B cell (primary cell): Measurements from ENCODE around the gene AUTS2. TPM values are rescaled to one million over a fixed set of nuclear protein-coding genes. Genes with fewer than 3 reads are reported as not detected.

Source experiments
- ATAC-seq: fragments of 200-7000 bp; cut with Tn5 transposase; one replicate; pipeline ENCODE4 v1.10.0; 2021; ENCODE audit warnings: low read depth, mild to moderate bottlenecking, moderate number of reproducible peaks, moderate library complexity
- CTCF ChIA-PET: fragments of 350-600 bp; sonication (Branson Sonifier 250); formaldehyde crosslinking; loops from one replicate; lab custom pipeline; 2021; ENCODE audit warnings: antibody characterized with exemption, inconsistent platforms; lab: Charles Lee
- POLR2A ChIA-PET: fragments of 350-600 bp; sonication (Branson Sonifier 250); formaldehyde crosslinking; loops from one replicate; lab custom pipeline; 2021; ENCODE audit warnings: antibody characterized with exemption; lab: Charles Lee
- DNase-seq: peaks from one replicate; pipeline ENCODE4 v3.0.0; 2013
- H2AFZ ChIP-seq: 2 replicates; pipeline ENCODE4 v1.6.1; 2012; ENCODE audit warnings: mild to moderate bottlenecking, low read depth, low read length; ENCODE audit not compliant: insufficient read depth, poor library complexity, severe bottlenecking
- H3K27ac ChIP-seq, 2 donors: 1 replicate in 1 of 2; 2 replicates in 1 of 2; pipeline ENCODE4 v1.5.1; 2012 to 2013; ENCODE audit warnings: low read length in 2 of 2, mild to moderate bottlenecking in 2 of 2, moderate library complexity in 1 of 2
- H3K27me3 ChIP-seq, 4 experiments: fragments of 200-600 bp in 1 of 4; sonication (generic) in 1 of 4; replicated peaks in 1 of 4; 1 replicate in 2 of 4; 2 replicates in 2 of 4; pipeline versions ENCODE4 v1.6.1 to v1.7.0; 2013 to 2016; ENCODE audit warnings: low read length in 3 of 4, mild to moderate bottlenecking in 2 of 4, mixed read lengths in 1 of 4, moderate library complexity in 1 of 4; ENCODE audit not compliant: insufficient read depth in 4 of 4, control insufficient read depth in 3 of 4; ENCODE audit errors: control extremely low read depth in 1 of 4
- H3K36me3 ChIP-seq, 2 experiments: replicated peaks in 1 of 2; 1 replicate in 1 of 2; 2 replicates in 1 of 2; pipeline versions ENCODE4 v1.6.1 to v1.7.1; 2013; ENCODE audit warnings: low read length in 1 of 2; ENCODE audit not compliant: insufficient read depth in 2 of 2, control insufficient read depth in 1 of 2; ENCODE audit errors: control extremely low read depth in 1 of 2, extremely low read depth in 1 of 2
- H3K4me1 ChIP-seq, 2 donors: fragments of 200-600 bp in 1 of 2; sonication (generic) in 1 of 2; 1 replicate in 1 of 2; 2 replicates in 1 of 2; pipeline versions ENCODE4 v1.5.1 to v1.6.1; 2013 to 2017; ENCODE audit warnings: low read length in 2 of 2; ENCODE audit not compliant: control insufficient read depth in 2 of 2, insufficient read depth in 2 of 2
- H3K4me2 ChIP-seq: replicated peaks from 2 replicates; pipeline ENCODE3; 2012; ENCODE audit warnings: mild to moderate bottlenecking, low read depth, low read length; ENCODE audit not compliant: poor library complexity, severe bottlenecking
- H3K4me3 ChIP-seq, 5 experiments: fragments of 200-600 bp in 1 of 5; sonication (generic) in 1 of 5; 1 replicate in 3 of 5; 2 replicates in 2 of 5; pipeline versions ENCODE4 v1.5.1 to v1.7.0; 2011 to 2016; ENCODE audit warnings: low read length in 4 of 5, mild to moderate bottlenecking in 4 of 5, low read depth in 2 of 5, control low read depth in 1 of 5, moderate library complexity in 1 of 5; ENCODE audit not compliant: insufficient read depth in 1 of 5; ENCODE audit errors: control extremely low read depth in 1 of 5, extremely low read depth in 1 of 5
- H3K79me2 ChIP-seq: fragments of 200-600 bp; sonication (generic); one replicate; pipeline ENCODE4 v1.6.0; 2016; ENCODE audit warnings: low read length; ENCODE audit not compliant: control insufficient read depth, insufficient read depth
- H3K9ac ChIP-seq: fragments of 200-600 bp; sonication (generic); 2 replicates; pipeline ENCODE4 v1.6.1; 2017; ENCODE audit warnings: mild to moderate bottlenecking, low read length, moderate library complexity
- H3K9me3 ChIP-seq, 3 donors: one replicate each; pipeline versions ENCODE4 v1.6.1 to v1.7.1; 2013; ENCODE audit warnings: low read length in 2 of 3; ENCODE audit not compliant: control insufficient read depth in 2 of 3, insufficient read depth in 1 of 3; ENCODE audit errors: control extremely low read depth in 1 of 3
- H4K20me1 ChIP-seq: 2 replicates; pipeline ENCODE4 v1.6.0; 2012; ENCODE audit warnings: mild to moderate bottlenecking, low read length; ENCODE audit not compliant: insufficient read depth, control insufficient read depth, poor library complexity, severe bottlenecking
- H3K27ac Mint-ChIP-seq: one replicate; pipeline ENCODE4 v1.8.0; 2021; ENCODE audit warnings: mixed read lengths
- H3K27me3 Mint-ChIP-seq: one replicate; pipeline ENCODE4 v1.8.0; 2021; ENCODE audit warnings: mixed read lengths
- H3K4me1 Mint-ChIP-seq: one replicate; pipeline ENCODE4 v1.8.0; 2021; ENCODE audit warnings: mixed read lengths
- H3K4me3 Mint-ChIP-seq: one replicate; pipeline ENCODE4 v1.8.0; 2021; ENCODE audit warnings: mixed read lengths
- H3K9me3 Mint-ChIP-seq: one replicate; pipeline ENCODE4 v1.8.0; 2022; ENCODE audit warnings: mixed read lengths; ENCODE audit not compliant: insufficient read depth
- EZH2 ChIP-seq: IDR thresholded peaks from 2 replicates; pipeline ENCODE4 v1.6.1; 2012; ENCODE audit warnings: borderline replicate concordance, low read depth, mild to moderate bottlenecking, moderate library complexity, low read length; ENCODE audit not compliant: insufficient read depth, poor library complexity, severe bottlenecking
- WGBS: methylation state at CpG from one replicate; pipeline ENCODE4 v1.1.5; 2013; ENCODE audit warnings: missing lambda C conversion rate; ENCODE audit not compliant: insufficient coverage; 5-methylcytosine and 5-hydroxymethylcytosine counted together
- intact Hi-C: fragments of 100-400 bp; cut with micrococcal nuclease; formaldehyde crosslinking; loops from one replicate; pipeline ENCODE4 v1.10.0; 2022
- polyA plus RNA-seq: library from polyadenylated mRNA; depleted of rRNA; stranded (reverse); fragments of >200 nt; gene quantifications from 2 replicates; pipeline ENCODE4 v1.2.3, GENCODE V29; 2012
- total RNA-seq, 2 donors: library from RNA; stranded (reverse); fragments of 120-200 nt in 1 of 2; gene quantifications; 1 replicate in 1 of 2; 2 replicates in 1 of 2; pipeline versions ENCODE4 v1.2.3 to v1.2.4, GENCODE V29; 2013 to 2022
- TF ChIP-seq, protein P1 (sequence below): fragments of 200-600 bp; IDR thresholded peaks from one replicate; pipeline ENCODE4 v1.8.0; 2022; ENCODE audit warnings: antibody characterized with exemption, mild to moderate bottlenecking

The AUTS2 gene
- total and polyA plus RNA-seq, 2 donors (not counting 1 experiment from before 2014, with no cell fraction given) = 22.3 to 35.0 TPM

DNA sequence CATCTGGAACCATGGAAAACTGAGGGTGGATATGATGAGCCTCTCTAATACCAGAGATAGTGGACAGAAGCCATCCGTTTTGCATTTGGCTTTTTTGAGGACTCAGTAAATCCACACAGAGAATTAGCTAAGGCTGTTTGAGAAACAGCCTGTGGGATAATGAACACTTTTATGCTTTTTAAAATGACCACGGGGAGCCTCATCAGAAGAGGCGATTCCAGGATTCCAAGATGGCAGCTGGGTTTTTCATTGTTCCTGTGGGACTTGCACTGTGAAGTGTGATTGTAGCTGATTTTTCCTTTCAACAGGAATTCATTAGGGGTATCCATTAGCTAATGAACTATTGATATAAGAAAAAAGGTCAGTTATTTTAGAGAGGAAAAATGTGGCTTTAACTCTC is 353.2 kb downstream of the AUTS2 start:
- ATAC-seq (no peak), DNase-seq (no peak)
- WGBS = 92% methylated on average over 2 of the region's 3 CpGs
- H3K4me1 ChIP-seq = peaks cover 40 to 42% of the 10 kb centered on the region in 2 donors
- H3K9ac ChIP-seq = no peak overlapping the region
- H3K27ac ChIP-seq = no peak overlapping the region
- H3K79me2 ChIP-seq = peaks cover 15% of the 10 kb centered on the region
- Mint-ChIP-seq H3K27me3 (no peaks in the 10 kb centered on the region), H3K4me3 (no peak overlapping the region), H3K27ac (peak overlapping the region; percentile 50), H3K4me1 (peaks cover 50% of the 10 kb centered on the region), H3K9me3 (no peaks in the 10 kb centered on the region)
- no peaks in the 10 kb centered on the region for H4K20me1 ChIP-seq
- ChIA-PET CTCF (no interaction called here), POLR2A (no interaction called here)
- H3K36me3 ChIP-seq = no peaks in the 10 kb centered on the region
- no peak overlapping the region for H3K4me2 ChIP-seq
- no peaks in the 10 kb centered on the region for H3K9me3 ChIP-seq
- intact Hi-C loops = loop anchor here (5.0 kb wide), 1 partner anchor 124 kb away; no protein-coding TSS in a partner anchor
- no peaks in the 10 kb centered on the region for H3K27me3 ChIP-seq
- TF ChIP-seq, protein P1, sequence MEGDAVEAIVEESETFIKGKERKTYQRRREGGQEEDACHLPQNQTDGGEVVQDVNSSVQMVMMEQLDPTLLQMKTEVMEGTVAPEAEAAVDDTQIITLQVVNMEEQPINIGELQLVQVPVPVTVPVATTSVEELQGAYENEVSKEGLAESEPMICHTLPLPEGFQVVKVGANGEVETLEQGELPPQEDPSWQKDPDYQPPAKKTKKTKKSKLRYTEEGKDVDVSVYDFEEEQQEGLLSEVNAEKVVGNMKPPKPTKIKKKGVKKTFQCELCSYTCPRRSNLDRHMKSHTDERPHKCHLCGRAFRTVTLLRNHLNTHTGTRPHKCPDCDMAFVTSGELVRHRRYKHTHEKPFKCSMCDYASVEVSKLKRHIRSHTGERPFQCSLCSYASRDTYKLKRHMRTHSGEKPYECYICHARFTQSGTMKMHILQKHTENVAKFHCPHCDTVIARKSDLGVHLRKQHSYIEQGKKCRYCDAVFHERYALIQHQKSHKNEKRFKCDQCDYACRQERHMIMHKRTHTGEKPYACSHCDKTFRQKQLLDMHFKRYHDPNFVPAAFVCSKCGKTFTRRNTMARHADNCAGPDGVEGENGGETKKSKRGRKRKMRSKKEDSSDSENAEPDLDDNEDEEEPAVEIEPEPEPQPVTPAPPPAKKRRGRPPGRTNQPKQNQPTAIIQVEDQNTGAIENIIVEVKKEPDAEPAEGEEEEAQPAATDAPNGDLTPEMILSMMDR = no peak
- no peak for TF ChIP-seq EZH2
- H3K4me3 ChIP-seq = no peak overlapping the region
- peak overlapping the region; percentile 2 for H2AFZ ChIP-seq
